Suprapubic skin (tissue), 3 donors: ENCODE results near the gene NBPF1.
"Not testable (repeated sequence)": the region's sequence is repeated elsewhere in the genome, so short reads cannot be mapped to it uniquely, and the experiment has no call there.

Source experiments
- EP300 ChIP-seq: sonication (generic); formaldehyde crosslinking; IDR thresholded peaks from one replicate; pipeline ENCODE4 v1.6.1; 2017; ENCODE audit warnings: antibody characterized with exemption
- POLR2A ChIP-seq, 2 donors: fragments of 450-650 bp; IDR thresholded peaks; one replicate each; pipeline ENCODE4 v1.6.1; 2017; ENCODE audit warnings: antibody characterized with exemption in 2 of 2, mild to moderate bottlenecking in 2 of 2, moderate library complexity in 2 of 2
- TF ChIP-seq, protein P1 (sequence below), 2 donors: fragments of 200-600 bp in 1 of 2; fragments of 450-650 bp in 1 of 2; sonication (generic) in 1 of 2; IDR thresholded peaks; one replicate each; pipeline ENCODE4 v1.5.1; 2016 to 2019; ENCODE audit warnings: antibody characterized with exemption in 2 of 2, mild to moderate bottlenecking in 1 of 2, moderate library complexity in 1 of 2

DNA sequence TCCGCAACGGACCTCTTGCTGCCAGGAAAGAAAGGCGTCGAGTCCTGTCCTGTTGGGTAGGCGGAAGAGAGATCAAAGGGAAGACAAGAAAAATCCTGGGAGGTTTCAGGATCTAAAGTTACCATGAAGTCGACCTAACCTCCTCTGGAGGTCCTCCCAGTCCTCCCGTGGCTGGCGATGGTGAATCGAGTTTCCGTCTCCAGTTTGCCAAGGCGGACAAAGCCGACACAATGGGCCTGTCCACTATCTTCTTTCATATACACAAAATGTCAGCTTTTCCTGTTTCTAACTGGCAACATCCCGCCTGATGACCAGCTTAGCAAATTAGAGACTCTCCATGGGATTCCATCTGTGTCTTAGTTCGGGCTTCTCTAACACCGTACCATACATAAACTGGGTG, 76.6 kb downstream of the NBPF1 start:
- TF ChIP-seq, protein P1, sequence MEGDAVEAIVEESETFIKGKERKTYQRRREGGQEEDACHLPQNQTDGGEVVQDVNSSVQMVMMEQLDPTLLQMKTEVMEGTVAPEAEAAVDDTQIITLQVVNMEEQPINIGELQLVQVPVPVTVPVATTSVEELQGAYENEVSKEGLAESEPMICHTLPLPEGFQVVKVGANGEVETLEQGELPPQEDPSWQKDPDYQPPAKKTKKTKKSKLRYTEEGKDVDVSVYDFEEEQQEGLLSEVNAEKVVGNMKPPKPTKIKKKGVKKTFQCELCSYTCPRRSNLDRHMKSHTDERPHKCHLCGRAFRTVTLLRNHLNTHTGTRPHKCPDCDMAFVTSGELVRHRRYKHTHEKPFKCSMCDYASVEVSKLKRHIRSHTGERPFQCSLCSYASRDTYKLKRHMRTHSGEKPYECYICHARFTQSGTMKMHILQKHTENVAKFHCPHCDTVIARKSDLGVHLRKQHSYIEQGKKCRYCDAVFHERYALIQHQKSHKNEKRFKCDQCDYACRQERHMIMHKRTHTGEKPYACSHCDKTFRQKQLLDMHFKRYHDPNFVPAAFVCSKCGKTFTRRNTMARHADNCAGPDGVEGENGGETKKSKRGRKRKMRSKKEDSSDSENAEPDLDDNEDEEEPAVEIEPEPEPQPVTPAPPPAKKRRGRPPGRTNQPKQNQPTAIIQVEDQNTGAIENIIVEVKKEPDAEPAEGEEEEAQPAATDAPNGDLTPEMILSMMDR (IDR thresholded peaks at IDR 0.05): not testable (repeated sequence)
- TF ChIP-seq EP300; POLR2A (IDR thresholded peaks at IDR 0.05): not testable (repeated sequence)
